ENCODE results near the gene TTLL5.

TTLL5 gene

GRCh38 chr14:75999511-76000190, 338.6 kb downstream of the TTLL5 start:
- no peak for DNase-seq

- no peak for DNase-seq
Observed at GRCh38 chr14:76002383-76002782, 341.3 kb downstream of the TTLL5 start.
